Testis (tissue), 3 donors: Measurements from ENCODE around the gene FRYL. TPM values are rescaled to one million over a fixed set of nuclear protein-coding genes. Genes with fewer than 3 reads are reported as not detected.
A peak's percentile ranks its signal among the peaks of the same experiment; 100 is the strongest.

Experiments
- DNase-seq: peaks from one replicate; pipeline ENCODE4 v3.0.0-alpha.2; 2019
- H3K27ac ChIP-seq, 2 donors: fragments of 200-600 bp; sonication (generic); one replicate each; pipeline ENCODE4 v1.5.1; 2019
- H3K27me3 ChIP-seq: fragments of 200-600 bp; sonication (generic); one replicate; pipeline ENCODE4 v1.5.1; 2019
- H3K36me3 ChIP-seq: fragments of 200-600 bp; sonication (generic); one replicate; pipeline ENCODE4 v1.5.1; 2017; ENCODE audit warnings: low read depth; ENCODE audit errors: missing control alignments
- H3K4me1 ChIP-seq: fragments of 200-600 bp; sonication (generic); one replicate; pipeline ENCODE4 v1.5.1; 2019
- H3K4me3 ChIP-seq, 2 donors: fragments of 200-600 bp; sonication (generic); one replicate each; pipeline ENCODE4 v1.5.1; 2017 to 2019
- H3K9me3 ChIP-seq: fragments of 200-600 bp; sonication (generic); one replicate; pipeline ENCODE4 v1.5.1; 2017
- CTCF ChIP-seq, 3 experiments: fragments of 450-650 bp in 2 of 3; fragments of 200-600 bp in 1 of 3; sonication (generic) in 1 of 3; IDR thresholded peaks; one replicate each; pipeline ENCODE4 v1.5.1; 2016 to 2019; ENCODE audit warnings: antibody characterized with exemption in 3 of 3, mild to moderate bottlenecking in 2 of 3, moderate library complexity in 1 of 3
- POLR2A ChIP-seq: fragments of 450-650 bp; IDR thresholded peaks from one replicate; pipeline ENCODE4 v1.6.1; 2017; ENCODE audit warnings: antibody characterized with exemption, mild to moderate bottlenecking, moderate library complexity
- WGBS, 2 donors: methylation state at CpG; one replicate each; pipeline ENCODE4 v1.1.5; 2018; 5-methylcytosine and 5-hydroxymethylcytosine counted together
- intact Hi-C: fragments of 100-400 bp; cut with DNase I; formaldehyde crosslinking; loops from one replicate; pipeline ENCODE4 v1.15.1; 2023; ENCODE audit warnings: low total_unique reads
- polyA plus RNA-seq: library from polyadenylated mRNA; stranded (reverse); fragments of 350-450 nt; fragmentation: Illumina TruSeq; extraction: RNeasy Lipid Tissue Mini Kit (QIAGEN cat#74804); gene quantifications from one replicate; pipeline ENCODE4 v1.2.3, GENCODE V29; 2014; ENCODE audit warnings: low read depth, low replicate concordance; ENCODE audit not compliant: insufficient read depth
- total RNA-seq, 2 donors: library from RNA; depleted of rRNA; stranded (reverse); fragments of >200 nt; gene quantifications; one replicate each; pipeline ENCODE4 v1.2.3, GENCODE V29; 2016

The FRYL gene
- total and polyA plus RNA-seq, 3 donors from 2014 or later = 22.5 to 70.6 (median 55.0) TPM

DNA sequence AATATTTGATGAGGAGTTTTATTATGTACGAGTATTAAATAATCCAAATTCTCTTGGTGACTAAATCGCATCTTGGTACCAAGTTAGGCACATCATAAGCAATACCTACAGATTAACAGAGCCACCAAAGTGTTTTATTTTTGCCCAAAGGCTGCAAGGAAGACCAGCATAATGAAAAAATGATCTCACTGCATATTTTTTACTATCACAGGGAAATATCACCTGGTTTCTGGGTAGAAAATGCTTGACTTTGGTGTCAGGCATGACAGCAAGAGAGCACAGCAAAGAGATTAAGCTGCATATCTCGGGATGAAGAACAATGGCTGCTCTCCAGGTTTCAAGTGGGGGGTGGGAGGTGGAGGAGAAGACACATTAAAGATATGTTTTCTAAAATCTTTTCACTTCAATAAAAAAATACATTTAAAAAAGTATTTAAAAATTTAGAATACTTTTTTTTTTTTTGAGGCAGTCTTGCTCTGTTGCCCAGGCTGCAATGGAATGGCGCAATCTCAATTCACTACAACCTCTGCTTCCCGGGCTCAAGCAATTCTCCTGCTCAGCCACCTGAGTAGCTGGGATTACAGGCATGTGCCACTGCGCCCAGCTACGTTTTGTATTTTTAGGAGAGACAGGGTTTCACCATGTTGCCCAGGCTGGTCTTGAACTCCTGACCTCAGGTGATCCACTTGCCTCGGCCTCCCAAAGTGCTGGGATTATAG, 86.1 kb downstream of the FRYL start:
- intact Hi-C loops = no loop called here
- TF ChIP-seq POLR2A (no peak), CTCF (IDR thresholded peaks at IDR 0.05) (no peak)
- 85 to 89% methylated on average over 8 of the region's 8 CpGs for WGBS, 2 donors

GRCh38 chr4:48692897-48693296, 87.2 kb downstream of the FRYL start:
- WGBS, 2 donors = 86 to 89% methylated on average over 2 of the region's 2 CpGs
- Histone ChIP-seq H3K9me3 (no peaks in the 10 kb centered on the region), H3K4me1 (peaks cover 5% of the 10 kb centered on the region), H3K4me3 (no peak overlapping the region), H3K36me3 (no peaks in the 10 kb centered on the region), H3K27me3 (no peaks in the 10 kb centered on the region), H3K27ac (no peak overlapping the region)
- intact Hi-C loops = no loop called here
- no peak for DNase-seq
- TF ChIP-seq POLR2A (no peak), CTCF (IDR thresholded peaks at IDR 0.05) (no peak)

More for the DNA sequence above, 86.1 kb downstream of the FRYL start:
- peaks cover 7% of the 10 kb centered on the region for H3K4me1 ChIP-seq
- no peaks in the 10 kb centered on the region for H3K9me3 ChIP-seq
- no peak overlapping the region for H3K4me3 ChIP-seq
- H3K27me3 ChIP-seq = no peaks in the 10 kb centered on the region
- no peak for DNase-seq
- H3K27ac ChIP-seq = no peak overlapping the region
- H3K36me3 ChIP-seq = no peaks in the 10 kb centered on the region

- no peaks in the 10 kb centered on the region for H3K36me3 ChIP-seq
- no peak overlapping the region for H3K4me3 ChIP-seq
- peaks cover 5% of the 10 kb centered on the region for H3K4me1 ChIP-seq
- no peak for DNase-seq
- peak overlapping the region in 1 of 2 donors; percentile 3 for H3K27ac ChIP-seq
- TF ChIP-seq CTCF (IDR thresholded peaks at IDR 0.05) (no peak), POLR2A (no peak)
- no peaks in the 10 kb centered on the region for H3K27me3 ChIP-seq
- intact Hi-C loops = no loop called here
- WGBS, 2 donors = 72 to 91% methylated on average over 2 of the region's 2 CpGs
- H3K9me3 ChIP-seq = no peaks in the 10 kb centered on the region
These were observed 88.0 kb downstream of the FRYL start for GRCh38 chr4:48692044-48692443.

DNA sequence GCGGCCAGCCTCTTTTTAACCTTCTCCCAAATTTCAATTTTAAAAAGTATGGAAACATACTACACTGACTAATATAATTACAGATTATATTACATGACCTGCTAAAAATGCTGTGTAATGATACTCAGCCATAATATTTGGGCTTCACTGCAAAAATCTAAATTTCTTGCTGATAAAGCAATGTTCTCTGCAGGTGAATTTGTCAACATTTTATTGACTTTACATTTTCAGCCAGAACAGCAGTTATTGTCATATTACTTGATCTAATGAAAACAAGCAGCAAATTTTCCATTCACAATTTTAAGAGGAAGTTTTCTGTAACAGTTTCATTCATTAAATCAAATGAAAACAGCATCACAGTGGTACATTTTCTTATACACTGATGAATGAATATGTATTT, 91.1 kb downstream of the FRYL start:
- no peaks in the 10 kb centered on the region for H3K36me3 ChIP-seq
- H3K4me3 ChIP-seq = no peak overlapping the region
- no peak overlapping the region for H3K27ac ChIP-seq
- peaks cover 8% of the 10 kb centered on the region for H3K4me1 ChIP-seq
- H3K9me3 ChIP-seq = no peaks in the 10 kb centered on the region
- intact Hi-C loops = no loop called here
- TF ChIP-seq CTCF (IDR thresholded peaks at IDR 0.05) (no peak), POLR2A (no peak)
- 95 to 100% methylated on average over 1 of the region's 1 CpG for WGBS, 2 donors
- no peak for DNase-seq
- no peaks in the 10 kb centered on the region for H3K27me3 ChIP-seq
